Calu3 (cell line): ENCODE data around the gene CBY2. TPM values are rescaled to one million over a fixed set of nuclear protein-coding genes. Genes with fewer than 3 reads are reported as not detected.

Experiments
- BruUV-seq: library from RNA; stranded (reverse); fragments of 400-500 nt; replicated peaks from 2 replicates; lab custom pipeline; 2021; lab: Mats Ljungman, UMichigan
- CTCF ChIA-PET: fragments of 300-600 bp; sonication (Branson Sonifier 250); formaldehyde crosslinking; loops from one replicate; lab custom pipeline; 2022; ENCODE audit warnings: antibody characterized with exemption; lab: Charles Lee
- DNase-seq: peaks from one replicate; pipeline ENCODE4 v3.0.0; 2022
- H3K27ac Mint-ChIP-seq: one replicate; pipeline ENCODE4 v1.8.0; 2022; ENCODE audit warnings: mixed read lengths; ENCODE audit not compliant: unreplicated experiment
- H3K27me3 Mint-ChIP-seq: one replicate; pipeline ENCODE4 v1.8.0; 2022; ENCODE audit warnings: mixed read lengths; ENCODE audit not compliant: unreplicated experiment
- H3K36me3 Mint-ChIP-seq: one replicate; pipeline ENCODE4 v1.8.0; 2022; ENCODE audit warnings: mild to moderate bottlenecking, moderate library complexity, mixed read lengths; ENCODE audit not compliant: insufficient read depth, unreplicated experiment
- H3K4me1 Mint-ChIP-seq: one replicate; pipeline ENCODE4 v1.8.0; 2022; ENCODE audit warnings: mild to moderate bottlenecking, low read depth, mixed read lengths; ENCODE audit not compliant: unreplicated experiment
- H3K4me3 Mint-ChIP-seq: one replicate; pipeline ENCODE4 v1.8.0; 2022; ENCODE audit warnings: mild to moderate bottlenecking, low read depth, moderate library complexity, mixed read lengths; ENCODE audit not compliant: unreplicated experiment
- H3K9me3 Mint-ChIP-seq: one replicate; pipeline ENCODE4 v1.8.0; 2022; ENCODE audit warnings: low read depth, mixed read lengths; ENCODE audit not compliant: unreplicated experiment
- CTCF ChIP-seq: fragments of 200-600 bp; IDR thresholded peaks from one replicate; pipeline ENCODE4 v1.8.0; 2022; ENCODE audit warnings: antibody characterized with exemption; ENCODE audit not compliant: unreplicated experiment
- intact Hi-C: fragments of 100-400 bp; cut with micrococcal nuclease; formaldehyde crosslinking; loops from one replicate; pipeline ENCODE4 v1.10.0; 2022; ENCODE audit not compliant: unreplicated experiment
- total RNA-seq: library from RNA; stranded (reverse); gene quantifications from 2 replicates; pipeline ENCODE4 v1.2.3, GENCODE V29; 2022

The CBY2 gene
- total RNA-seq, 1 experiment from 2014 or later, result not detected

- BruUV-seq, result no TSS peak
- intact Hi-C loops, result no loop called here
- no peak overlapping the region for H3K27ac Mint-ChIP-seq
- peaks cover 74% of the 10 kb centered on the region for H3K27me3 Mint-ChIP-seq
- CTCF ChIA-PET, result no interaction called here
- TF ChIP-seq CTCF, result no peak
- H3K4me3 Mint-ChIP-seq, result no peak overlapping the region
- H3K4me1 Mint-ChIP-seq, result no peaks in the 10 kb centered on the region
- DNase-seq, result no peak
- H3K36me3 Mint-ChIP-seq, result no peaks in the 10 kb centered on the region
- H3K9me3 Mint-ChIP-seq, result no peaks in the 10 kb centered on the region
Observed at GRCh38 chr13:45715351-45715750, 13.2 kb downstream of the CBY2 start.

- H3K9me3 Mint-ChIP-seq, result no peaks in the 10 kb centered on the region
- H3K27me3 Mint-ChIP-seq, result peaks cover 73% of the 10 kb centered on the region
- intact Hi-C loops, result no loop called here
- no peaks in the 10 kb centered on the region for H3K4me1 Mint-ChIP-seq
- no peak overlapping the region for H3K4me3 Mint-ChIP-seq
- CTCF ChIA-PET, result no interaction called here
- H3K27ac Mint-ChIP-seq, result no peak overlapping the region
- no TSS peak for BruUV-seq
- no peaks in the 10 kb centered on the region for H3K36me3 Mint-ChIP-seq
- TF ChIP-seq CTCF, result no peak
- no peak for DNase-seq
Observed at GRCh38 chr13:45717349-45717748, 15.2 kb downstream of the CBY2 start.

- H3K4me1 Mint-ChIP-seq, result no peaks in the 10 kb centered on the region
- no peak for DNase-seq
- no TSS peak for BruUV-seq
- H3K4me3 Mint-ChIP-seq, result no peak overlapping the region
- peaks cover 78% of the 10 kb centered on the region for H3K27me3 Mint-ChIP-seq
- intact Hi-C loops, result no loop called here
- H3K27ac Mint-ChIP-seq, result no peak overlapping the region
- no peak for TF ChIP-seq CTCF
- CTCF ChIA-PET, result no interaction called here
- no peaks in the 10 kb centered on the region for H3K9me3 Mint-ChIP-seq
- no peaks in the 10 kb centered on the region for H3K36me3 Mint-ChIP-seq
Observed at GRCh38 chr13:45718063-45718462, 15.9 kb downstream of the CBY2 start.

- H3K36me3 Mint-ChIP-seq, result no peaks in the 10 kb centered on the region
- CTCF ChIA-PET, result no interaction called here
- H3K27ac Mint-ChIP-seq, result no peak overlapping the region
- no peak overlapping the region for H3K4me3 Mint-ChIP-seq
- no peaks in the 10 kb centered on the region for H3K4me1 Mint-ChIP-seq
- DNase-seq, result no peak
- H3K27me3 Mint-ChIP-seq, result peaks cover 88% of the 10 kb centered on the region
- no TSS peak for BruUV-seq
- intact Hi-C loops, result no loop called here
- H3K9me3 Mint-ChIP-seq, result no peaks in the 10 kb centered on the region
- no peak for TF ChIP-seq CTCF
Observed at GRCh38 chr13:45718992-45719391, 16.9 kb downstream of the CBY2 start.
